Thymus (tissue), 11 donors: ENCODE data around the gene SP9. TPM values are rescaled to one million over a fixed set of nuclear protein-coding genes. Genes with fewer than 3 reads are reported as not detected.

ENCODE experiments used
- DNase-seq, 9 donors: peaks; one replicate each; pipeline ENCODE4 v3.0.0-alpha.2; 2013; ENCODE audit warnings: low spot score in 9 of 9, low read depth in 6 of 9, missing footprints in 1 of 9
- H3K27ac ChIP-seq, 2 donors: one replicate each; pipeline ENCODE4 v1.5.1; 2013; ENCODE audit warnings: control low read depth in 1 of 2, low read depth in 1 of 2, low read length in 1 of 2, mild to moderate bottlenecking in 1 of 2, moderate library complexity in 1 of 2
- H3K27me3 ChIP-seq, 2 donors: one replicate each; pipeline ENCODE4 v1.5.1; 2013; ENCODE audit warnings: low read length in 1 of 2; ENCODE audit not compliant: control insufficient read depth in 2 of 2, insufficient read depth in 1 of 2
- H3K36me3 ChIP-seq, 2 donors: one replicate each; pipeline ENCODE4 v1.5.1; 2013; ENCODE audit warnings: low read length in 1 of 2, mild to moderate bottlenecking in 1 of 2, moderate library complexity in 1 of 2; ENCODE audit not compliant: control insufficient read depth in 2 of 2, insufficient read depth in 2 of 2
- H3K4me1 ChIP-seq, 2 donors: one replicate each; pipeline ENCODE4 v1.5.1; 2013; ENCODE audit warnings: low read length in 2 of 2; ENCODE audit not compliant: control insufficient read depth in 2 of 2, insufficient read depth in 2 of 2
- H3K4me3 ChIP-seq, 2 donors: one replicate each; pipeline ENCODE4 v1.5.1; 2013; ENCODE audit warnings: low read length in 2 of 2, control low read depth in 1 of 2, mild to moderate bottlenecking in 1 of 2
- H3K9me3 ChIP-seq, 2 donors: one replicate each; pipeline ENCODE4 v1.5.1; 2013; ENCODE audit warnings: low read length in 1 of 2, mild to moderate bottlenecking in 1 of 2; ENCODE audit not compliant: control insufficient read depth in 2 of 2, insufficient read depth in 1 of 2
- WGBS: extraction: QIAGEN DNeasy Blood & Tissue Kit; methylation state at CpG from one replicate; pipeline ENCODE4 v1.1.7; 2013; 5-methylcytosine and 5-hydroxymethylcytosine counted together
- polyA plus RNA-seq: library from polyadenylated mRNA; stranded (reverse); fragments of 200-250 nt; gene quantifications from one replicate; pipeline ENCODE4 v1.2.3, GENCODE V29; 2013
- total RNA-seq: library from RNA; stranded (reverse); fragments of 120-200 nt; gene quantifications from one replicate; pipeline ENCODE4 v1.2.4, GENCODE V29; 2013
- donor health status: healthy.

Gene SP9
- total and polyA plus RNA-seq, 2 donors = 0.07 TPM; not detected in 1

DNA sequence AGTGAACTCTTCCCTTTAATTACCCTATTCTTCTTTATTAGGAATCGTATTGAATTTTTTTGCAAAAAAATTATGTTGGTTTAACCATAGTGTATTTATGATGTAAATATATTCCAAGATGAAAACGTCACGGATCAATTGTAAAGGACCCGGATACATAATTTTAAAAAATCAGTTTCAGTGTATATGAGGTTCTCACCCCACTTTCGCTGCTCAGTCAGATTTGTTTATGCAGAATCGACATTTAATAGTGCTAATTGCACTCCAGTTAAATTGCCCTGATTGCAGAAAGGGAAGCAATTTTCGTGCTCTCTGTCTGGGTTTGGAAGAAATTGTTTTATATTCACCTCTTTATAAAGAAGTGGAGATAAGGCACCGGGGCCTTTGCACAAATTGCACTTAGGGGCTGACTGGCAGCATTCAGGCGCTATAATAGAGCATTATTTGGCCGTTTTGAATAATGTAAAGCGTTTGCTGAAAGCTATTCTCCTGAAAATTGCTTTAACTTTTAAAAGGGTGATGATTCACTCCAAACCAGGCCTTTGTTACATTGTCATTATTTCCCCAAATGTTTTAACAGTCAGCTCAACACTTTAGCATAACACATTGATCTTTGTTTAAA lies 3.0 kb upstream of the SP9 start:
- Histone ChIP-seq H3K4me1 (peaks cover 17 to 65% of the 10 kb centered on the region in 2 donors), H3K27me3 (peaks cover 76 to 100% of the 10 kb centered on the region in 2 donors), H3K27ac (no peak overlapping the region), H3K4me3 (no peak overlapping the region), H3K36me3 (no peaks in the 10 kb centered on the region), H3K9me3 (peaks cover 8 to 32% of the 10 kb centered on the region in 2 donors)
- DNase-seq = peak in 1 of 9 donors; percentile 45
- WGBS = 8% methylated on average over 11 of the region's 11 CpGs

DNA sequence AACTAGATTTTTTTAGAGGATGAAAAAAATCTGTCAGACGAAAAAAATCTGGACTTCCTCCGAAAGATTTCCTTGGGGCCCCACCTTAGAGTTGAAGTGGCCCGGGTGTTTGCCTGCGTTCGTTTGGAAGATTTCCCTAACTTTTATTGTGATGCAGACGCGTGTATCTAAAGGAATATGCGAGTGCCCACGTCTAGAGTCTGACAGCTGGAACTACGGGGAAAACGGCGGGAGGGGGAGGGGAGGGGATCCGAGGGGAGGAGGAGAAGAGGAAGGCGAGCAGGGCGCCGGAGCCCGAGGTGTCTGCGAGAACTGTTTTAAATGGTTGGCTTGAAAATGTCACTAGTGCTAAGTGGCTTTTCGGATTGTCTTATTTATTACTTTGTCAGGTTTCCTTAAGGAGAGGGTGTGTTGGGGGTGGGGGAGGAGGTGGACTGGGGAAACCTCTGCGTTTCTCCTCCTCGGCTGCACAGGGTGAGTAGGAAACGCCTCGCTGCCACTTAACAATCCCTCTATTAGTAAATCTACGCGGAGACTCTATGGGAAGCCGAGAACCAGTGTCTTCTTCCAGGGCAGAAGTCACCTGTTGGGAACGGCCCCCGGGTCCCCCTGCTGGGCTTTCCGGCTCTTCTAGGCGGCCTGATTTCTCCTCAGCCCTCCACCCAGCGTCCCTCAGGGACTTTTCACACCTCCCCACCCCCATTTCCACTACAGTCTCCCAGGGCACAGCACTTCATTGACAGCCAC lies 2.4 kb upstream of the SP9 start:
- Histone ChIP-seq H3K9me3 (peaks cover 7 to 26% of the 10 kb centered on the region in 2 donors), H3K27ac (no peak overlapping the region), H3K27me3 (peaks cover 83 to 100% of the 10 kb centered on the region in 2 donors), H3K4me1 (peaks cover 20 to 62% of the 10 kb centered on the region in 2 donors), H3K4me3 (no peak overlapping the region), H3K36me3 (no peaks in the 10 kb centered on the region)
- 5% methylated on average over 31 of the region's 31 CpGs for WGBS
- DNase-seq = peak in 1 of 9 donors; percentile 12

DNA sequence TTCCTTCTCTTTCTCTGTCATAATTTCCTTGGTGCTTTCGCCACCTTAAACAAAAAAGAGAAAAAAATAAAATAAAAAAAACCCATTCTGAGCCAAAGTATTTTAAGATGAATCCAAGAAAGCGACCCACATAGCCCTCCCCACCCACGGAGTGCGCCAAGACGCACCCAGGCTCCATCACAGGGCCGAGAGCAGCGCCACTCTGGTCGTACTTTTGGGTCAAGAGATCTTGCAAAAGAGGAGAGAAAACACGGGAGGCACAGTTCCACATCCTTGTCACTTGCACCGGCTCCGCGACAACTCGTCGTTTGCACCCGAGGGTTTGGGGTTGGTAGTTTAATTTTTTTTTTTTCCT lies 1.8 kb upstream of the SP9 start:
- Histone ChIP-seq H3K9me3 (peaks cover 7 to 28% of the 10 kb centered on the region in 2 donors), H3K36me3 (no peaks in the 10 kb centered on the region), H3K4me1 (peaks cover 24 to 62% of the 10 kb centered on the region in 2 donors), H3K27me3 (peaks cover 88 to 100% of the 10 kb centered on the region in 2 donors), H3K27ac (no peak overlapping the region), H3K4me3 (no peak overlapping the region)
- 10% methylated on average over 15 of the region's 15 CpGs for WGBS
- DNase-seq = peak in 2 of 9 donors; percentile 1 to 37

DNA sequence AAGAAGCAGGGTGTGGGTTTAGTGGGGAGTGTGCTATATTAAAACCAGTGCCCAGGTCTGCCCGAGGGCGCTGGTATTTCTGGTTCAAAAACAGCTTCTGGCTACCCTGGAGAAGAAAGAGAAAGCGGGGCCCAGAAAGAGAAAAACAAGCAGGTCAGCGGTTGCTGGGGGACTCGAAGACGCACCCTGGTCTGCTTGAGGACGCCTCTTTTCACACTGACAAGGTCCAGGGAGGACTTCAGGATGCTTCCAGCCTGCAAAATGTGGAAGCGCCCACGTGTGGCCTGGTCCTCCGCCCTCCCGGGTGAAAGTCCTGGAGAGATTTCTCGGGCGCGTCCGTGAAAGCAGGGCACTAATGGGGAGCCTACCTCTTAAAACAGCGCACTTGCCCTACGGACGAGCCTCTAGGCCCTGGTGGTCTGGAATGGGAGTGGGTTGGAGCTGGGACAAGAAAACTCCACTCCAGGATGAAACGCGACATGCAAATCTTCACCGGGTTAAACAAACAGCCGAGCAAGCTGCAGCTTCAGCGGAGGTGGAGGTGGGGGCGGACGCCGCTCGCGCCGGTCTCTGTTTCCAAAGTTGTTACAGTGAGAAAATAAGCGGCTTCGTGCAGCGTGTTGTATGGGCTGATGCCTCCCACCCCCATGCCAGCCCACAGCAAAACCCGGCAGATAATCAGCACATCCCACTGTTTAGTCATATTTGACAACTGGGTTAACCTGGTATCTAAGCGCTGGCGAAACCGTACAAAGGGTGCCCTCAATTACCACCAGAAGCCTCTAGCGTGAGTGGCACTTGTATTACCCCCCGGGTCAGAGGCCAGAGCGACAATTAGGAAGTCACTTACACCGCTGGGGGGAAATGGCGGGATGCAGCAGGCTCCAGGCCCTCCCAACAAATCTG lies 1.1 kb upstream of the SP9 start:
- Histone ChIP-seq H3K27ac (no peak overlapping the region), H3K4me1 (peaks cover 24 to 58% of the 10 kb centered on the region in 2 donors), H3K4me3 (no peak overlapping the region), H3K36me3 (no peaks in the 10 kb centered on the region), H3K27me3 (peaks cover 86 to 100% of the 10 kb centered on the region in 2 donors), H3K9me3 (peaks cover 7 to 28% of the 10 kb centered on the region in 2 donors)
- peak in 3 of 9 donors; percentile 32 to 60 (median 38) for DNase-seq
- 6% methylated on average over 41 of the region's 41 CpGs for WGBS

DNA sequence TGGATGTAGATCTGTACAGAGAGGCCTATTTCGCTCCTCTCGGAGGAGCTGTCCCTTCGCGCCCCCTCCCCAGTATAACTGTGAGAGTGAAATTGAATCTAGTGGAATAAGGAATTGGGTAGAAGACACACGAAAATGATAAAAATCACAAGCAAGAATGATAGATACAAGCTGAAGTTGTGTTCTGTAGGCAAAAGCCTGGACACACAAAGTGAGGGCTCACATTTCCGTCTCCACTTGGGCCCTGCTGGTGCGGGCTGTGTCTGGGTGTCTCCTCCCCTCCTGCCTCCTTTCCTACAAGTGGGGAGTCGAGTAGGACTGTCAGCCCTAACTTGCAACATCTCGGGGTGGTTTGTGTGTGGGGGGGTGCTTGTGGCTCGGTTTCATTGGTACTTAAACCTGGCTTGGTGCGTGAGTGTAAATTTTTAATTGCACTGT lies 457 bp upstream of the SP9 start:
- 15% methylated on average over 11 of the region's 11 CpGs for WGBS
- Histone ChIP-seq H3K36me3 (no peaks in the 10 kb centered on the region), H3K27ac (no peak overlapping the region), H3K4me1 (peaks cover 24 to 54% of the 10 kb centered on the region in 2 donors), H3K9me3 (peaks cover 7 to 24% of the 10 kb centered on the region in 2 donors), H3K4me3 (no peak overlapping the region), H3K27me3 (peaks cover 87 to 100% of the 10 kb centered on the region in 2 donors)
- DNase-seq = peak in 3 of 9 donors; percentile 10 to 47 (median 24)

DNA sequence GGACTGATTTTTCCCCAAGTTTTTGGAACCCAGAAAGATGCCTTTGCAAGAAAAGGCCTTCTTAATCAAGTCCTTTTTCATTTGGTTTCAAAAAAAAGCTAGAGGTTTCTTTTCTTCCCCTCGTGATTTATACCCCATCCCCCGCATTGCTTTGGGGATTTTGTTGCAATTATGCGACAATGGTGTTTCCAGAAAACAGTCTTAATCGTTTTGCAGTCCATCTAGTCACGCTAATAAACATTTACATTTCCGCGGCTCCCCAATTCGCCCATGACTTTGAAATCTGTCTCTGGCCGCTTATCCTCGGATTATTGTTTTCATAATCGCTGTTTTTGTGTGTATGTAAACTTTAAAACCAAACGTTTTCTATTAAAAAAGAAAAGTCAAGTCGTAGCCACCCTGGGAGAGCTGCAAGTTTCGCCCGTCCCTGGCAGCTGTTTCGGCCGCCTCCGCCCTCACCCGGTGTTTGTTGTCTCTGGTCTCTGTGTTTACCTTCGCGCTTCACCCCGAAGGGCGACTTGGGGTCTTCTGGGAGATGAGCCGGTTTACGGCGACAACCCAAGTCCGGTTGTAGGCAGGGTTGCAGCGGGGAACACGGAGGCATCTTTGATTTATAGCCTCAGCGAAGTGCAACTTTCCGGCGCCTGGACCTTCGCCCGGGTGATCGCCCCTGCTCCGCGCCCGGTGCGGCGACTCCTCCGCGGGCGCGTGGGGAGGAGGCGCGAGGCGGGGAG lies 667 bp downstream of the SP9 start:
- Histone ChIP-seq H3K27ac (no peak overlapping the region), H3K36me3 (no peaks in the 10 kb centered on the region), H3K4me3 (peak overlapping the region in 1 of 2 donors; percentile 49), H3K27me3 (peaks cover 85 to 100% of the 10 kb centered on the region in 2 donors), H3K9me3 (peaks cover 7 to 29% of the 10 kb centered on the region in 2 donors), H3K4me1 (peaks cover 24 to 59% of the 10 kb centered on the region in 2 donors)
- DNase-seq = peak in 2 of 9 donors; percentile 18 to 41
- whole genome bisulfite sequencing = 5% methylated on average over 47 of the region's 47 CpGs

DNA sequence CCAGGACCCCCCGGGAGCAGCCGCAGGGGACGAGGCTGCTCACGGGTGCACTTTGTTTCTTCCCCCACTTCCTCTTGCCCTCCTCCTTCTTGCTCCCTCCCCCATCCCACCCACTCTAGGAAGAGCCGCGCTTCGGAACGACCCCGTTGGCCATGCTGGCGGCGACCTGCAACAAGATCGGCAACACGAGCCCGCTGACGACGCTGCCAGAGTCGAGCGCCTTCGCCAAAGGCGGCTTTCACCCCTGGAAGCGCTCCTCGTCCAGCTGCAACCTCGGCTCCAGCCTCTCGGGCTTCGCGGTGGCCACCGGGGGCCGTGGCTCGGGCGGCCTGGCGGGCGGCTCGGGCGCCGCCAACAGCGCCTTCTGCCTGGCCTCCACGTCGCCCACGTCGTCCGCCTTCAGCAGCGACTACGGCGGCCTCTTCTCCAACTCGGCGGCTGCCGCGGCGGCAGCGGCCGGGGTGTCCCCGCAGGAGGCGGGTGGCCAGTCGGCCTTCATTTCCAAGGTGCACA lies 1.3 kb downstream of the SP9 start:
- H3K4me3 ChIP-seq = peak overlapping the region in 1 of 2 donors; percentile 49
- WGBS = 2% methylated on average over 54 of the region's 54 CpGs
- peaks cover 87 to 100% of the 10 kb centered on the region in 2 donors for H3K27me3 ChIP-seq
- H3K4me1 ChIP-seq = peaks cover 24 to 65% of the 10 kb centered on the region in 2 donors
- DNase-seq = peak in 3 of 9 donors; percentile 25 to 55 (median 47)
- no peaks in the 10 kb centered on the region for H3K36me3 ChIP-seq
- peaks cover 7 to 34% of the 10 kb centered on the region in 2 donors for H3K9me3 ChIP-seq
- H3K27ac ChIP-seq = no peak overlapping the region
